ENCODE results near the gene LYST.
"Not testable (repeated sequence)": the region's sequence is repeated elsewhere in the genome, so short reads cannot be mapped to it uniquely, and the experiment has no call there.

Gene LYST

GRCh38 chr1:235648407-235648907, 218.2 kb downstream of the LYST start:
- H2BK12ac ChIP-seq (ENCODE audit: low read length) = no peak overlapping the region
- no peak overlapping the region for H2BK5ac ChIP-seq (ENCODE audit: low read depth, low read length, poor library complexity)
- H3K36me3 ChIP-seq (ENCODE audit: control insufficient read depth in 1 of 2, insufficient read depth in 2 of 2, low read length in 2 of 2) = no peaks in the 10 kb centered on the region
- H3K4me2 ChIP-seq (ENCODE audit: low read length) = peak overlapping the region; percentile 99
- no peak overlapping the region for H3K9ac ChIP-seq (ENCODE audit: low read length)
- H2AK5ac ChIP-seq (ENCODE audit: low read length) = no peak overlapping the region
- peaks cover 5 to 13% of the 10 kb centered on the region in 2 experiments for H3K4me1 ChIP-seq (ENCODE audit: control insufficient read depth in 1 of 2, insufficient read depth in 2 of 2, low read length in 2 of 2)
- H3K9me3 ChIP-seq (ENCODE audit: insufficient read depth, low read depth, low read length) = peaks cover 2% of the 10 kb centered on the region
- H3K79me2 ChIP-seq (ENCODE audit: control insufficient read depth, insufficient read depth, low read length, poor library complexity) = no peaks in the 10 kb centered on the region
- no peak overlapping the region for H3K23ac ChIP-seq (ENCODE audit: low read length)
- no peak overlapping the region for H2BK120ac ChIP-seq (ENCODE audit: insufficient read depth, low read length, poor library complexity)
- no peak overlapping the region for H3K27ac ChIP-seq (ENCODE audit: low read depth, low read length)
- H3K27me3 ChIP-seq (ENCODE audit: insufficient read depth, low read length) = peaks cover 23% of the 10 kb centered on the region
- H4K8ac ChIP-seq (ENCODE audit: low read depth, low read length) = no peak overlapping the region
- no peak overlapping the region for H3K18ac ChIP-seq (ENCODE audit: low read length)
- H3K79me1 ChIP-seq (ENCODE audit: low read length) = peaks cover 2% of the 10 kb centered on the region
- no CpG with 5 or more reads among the region's 31 CpGs for WGBS (ENCODE audit: extremely low coverage, insufficient coverage, insufficient read length)
- no peak for DNase-seq
- H4K91ac ChIP-seq (ENCODE audit: low read depth, low read length) = no peak overlapping the region
- no peak overlapping the region for H3K4me3 ChIP-seq (ENCODE audit: low read depth, low read length)
- H3K14ac ChIP-seq (ENCODE audit: low read length) = no peak overlapping the region
- no peak overlapping the region for H3K4ac ChIP-seq (ENCODE audit: low read depth, low read length)
- no peak overlapping the region for H4K12ac ChIP-seq (ENCODE audit: low read depth, low read length)
- H2AFZ ChIP-seq (ENCODE audit: insufficient read depth, low read length, poor library complexity) = no peak overlapping the region

- not testable (repeated sequence) for H3K9ac ChIP-seq (ENCODE audit: low read length); H3K27ac ChIP-seq (ENCODE audit: low read depth, low read length)
Observed at GRCh38 chr1:235647537-235647936, 219.2 kb downstream of the LYST start.

GRCh38 chr1:235646463-235646862, 220.2 kb downstream of the LYST start:
- Histone ChIP-seq H3K18ac (ENCODE audit: low read length) (no peak overlapping the region), H3K14ac (ENCODE audit: low read length) (no peak overlapping the region), H3K9me3 (ENCODE audit: insufficient read depth, low read depth, low read length) (peaks cover 2% of the 10 kb centered on the region), H2AFZ (ENCODE audit: insufficient read depth, low read length, poor library complexity) (no peak overlapping the region), H3K4me2 (ENCODE audit: low read length) (no peak overlapping the region), H3K23ac (ENCODE audit: low read length) (no peak overlapping the region), H3K27me3 (ENCODE audit: insufficient read depth, low read length) (peaks cover 23% of the 10 kb centered on the region), H2BK120ac (ENCODE audit: insufficient read depth, low read length, poor library complexity) (no peak overlapping the region), H3K27ac (ENCODE audit: low read depth, low read length) (no peak overlapping the region), H3K4me3 (ENCODE audit: low read depth, low read length) (no peak overlapping the region), H3K79me2 (ENCODE audit: control insufficient read depth, insufficient read depth, low read length, poor library complexity) (no peaks in the 10 kb centered on the region), H4K12ac (ENCODE audit: low read depth, low read length) (no peak overlapping the region), H4K91ac (ENCODE audit: low read depth, low read length) (no peak overlapping the region), H3K79me1 (ENCODE audit: low read length) (peaks cover 2% of the 10 kb centered on the region), H2BK5ac (ENCODE audit: low read depth, low read length, poor library complexity) (no peak overlapping the region), H3K4me1 (ENCODE audit: control insufficient read depth in 1 of 2, insufficient read depth in 2 of 2, low read length in 2 of 2) (peaks cover 16 to 25% of the 10 kb centered on the region in 2 experiments), H2AK5ac (ENCODE audit: low read length) (no peak overlapping the region), H3K9ac (ENCODE audit: low read length) (no peak overlapping the region), H3K4ac (ENCODE audit: low read depth, low read length) (no peak overlapping the region), H4K8ac (ENCODE audit: low read depth, low read length) (no peak overlapping the region), H3K36me3 (ENCODE audit: control insufficient read depth in 1 of 2, insufficient read depth in 2 of 2, low read length in 2 of 2) (no peaks in the 10 kb centered on the region), H2BK12ac (ENCODE audit: low read length) (no peak overlapping the region)
- no peak for DNase-seq
- no CpG with 5 or more reads among the region's 9 CpGs for WGBS (ENCODE audit: extremely low coverage, insufficient coverage, insufficient read length)

More at GRCh38 chr1:235647537-235647936, 219.2 kb downstream of the LYST start:
- not testable (repeated sequence) for H3K79me2 ChIP-seq (ENCODE audit: control insufficient read depth, insufficient read depth, low read length, poor library complexity); H3K23ac ChIP-seq (ENCODE audit: low read length); H4K91ac ChIP-seq (ENCODE audit: low read depth, low read length); H2BK5ac ChIP-seq (ENCODE audit: low read depth, low read length, poor library complexity); H3K9me3 ChIP-seq (ENCODE audit: insufficient read depth, low read depth, low read length); H2AK5ac ChIP-seq (ENCODE audit: low read length); H2BK120ac ChIP-seq (ENCODE audit: insufficient read depth, low read length, poor library complexity); H3K4me2 ChIP-seq (ENCODE audit: low read length); H4K12ac ChIP-seq (ENCODE audit: low read depth, low read length); H3K4me3 ChIP-seq (ENCODE audit: low read depth, low read length); H3K4ac ChIP-seq (ENCODE audit: low read depth, low read length); H4K8ac ChIP-seq (ENCODE audit: low read depth, low read length); H2BK12ac ChIP-seq (ENCODE audit: low read length); H3K36me3 ChIP-seq (ENCODE audit: control insufficient read depth in 1 of 2, insufficient read depth in 2 of 2, low read length in 2 of 2); H3K79me1 ChIP-seq (ENCODE audit: low read length); H2AFZ ChIP-seq (ENCODE audit: insufficient read depth, low read length, poor library complexity); H3K14ac ChIP-seq (ENCODE audit: low read length); H3K18ac ChIP-seq (ENCODE audit: low read length)
- DNase-seq = peak; percentile 46 to 72
- H3K27me3 ChIP-seq (ENCODE audit: insufficient read depth, low read length) = peaks cover 23% of the 10 kb centered on the region
- peaks cover 9 to 19% of the 10 kb centered on the region in 2 experiments for H3K4me1 ChIP-seq (ENCODE audit: control insufficient read depth in 1 of 2, insufficient read depth in 2 of 2, low read length in 2 of 2)
- WGBS (ENCODE audit: extremely low coverage, insufficient coverage, insufficient read length) = no CpG with 5 or more reads among the region's 12 CpGs

GRCh38 chr1:235644693-235645305, 221.9 kb downstream of the LYST start:
- H3K9ac ChIP-seq (ENCODE audit: low read length) = no peak overlapping the region
- H2BK120ac ChIP-seq (ENCODE audit: insufficient read depth, low read length, poor library complexity) = no peak overlapping the region
- H2AFZ ChIP-seq (ENCODE audit: insufficient read depth, low read length, poor library complexity) = no peak overlapping the region
- DNase-seq = no peak
- peaks cover 2% of the 10 kb centered on the region for H3K9me3 ChIP-seq (ENCODE audit: insufficient read depth, low read depth, low read length)
- no peak overlapping the region for H3K14ac ChIP-seq (ENCODE audit: low read length)
- no peaks in the 10 kb centered on the region for H3K79me1 ChIP-seq (ENCODE audit: low read length)
- H2BK5ac ChIP-seq (ENCODE audit: low read depth, low read length, poor library complexity) = no peak overlapping the region
- no CpG with 5 or more reads among the region's 13 CpGs for WGBS (ENCODE audit: extremely low coverage, insufficient coverage, insufficient read length)
- no peak overlapping the region for H3K4ac ChIP-seq (ENCODE audit: low read depth, low read length)
- H2BK12ac ChIP-seq (ENCODE audit: low read length) = no peak overlapping the region
- H3K36me3 ChIP-seq (ENCODE audit: control insufficient read depth in 1 of 2, insufficient read depth in 2 of 2, low read length in 2 of 2) = no peaks in the 10 kb centered on the region
- no peak overlapping the region for H3K23ac ChIP-seq (ENCODE audit: low read length)
- no peak overlapping the region for H3K4me2 ChIP-seq (ENCODE audit: low read length)
- no peak overlapping the region for H2AK5ac ChIP-seq (ENCODE audit: low read length)
- no peaks in the 10 kb centered on the region for H3K79me2 ChIP-seq (ENCODE audit: control insufficient read depth, insufficient read depth, low read length, poor library complexity)
- no peak overlapping the region for H3K18ac ChIP-seq (ENCODE audit: low read length)
- H3K27me3 ChIP-seq (ENCODE audit: insufficient read depth, low read length) = peaks cover 12% of the 10 kb centered on the region
- H3K4me3 ChIP-seq (ENCODE audit: low read depth, low read length) = no peak overlapping the region
- H4K12ac ChIP-seq (ENCODE audit: low read depth, low read length) = no peak overlapping the region
- no peak overlapping the region for H4K91ac ChIP-seq (ENCODE audit: low read depth, low read length)
- H4K8ac ChIP-seq (ENCODE audit: low read depth, low read length) = no peak overlapping the region
- H3K27ac ChIP-seq (ENCODE audit: low read depth, low read length) = no peak overlapping the region
- peaks cover 16 to 23% of the 10 kb centered on the region in 2 experiments for H3K4me1 ChIP-seq (ENCODE audit: control insufficient read depth in 1 of 2, insufficient read depth in 2 of 2, low read length in 2 of 2)

Measured in trophoblast cell (in vitro differentiated cells and primary cell).